Endodermal cell (in vitro differentiated cells): Measurements from ENCODE around the gene LRP10. TPM values are rescaled to one million over a fixed set of nuclear protein-coding genes. Genes with fewer than 3 reads are reported as not detected.

Experiments
- DNase-seq: peaks from one replicate; pipeline ENCODE4 v3.0.0-alpha.2; 2017
- H3K27ac ChIP-seq: 2 replicates; pipeline ENCODE4 v1.5.1; 2013; ENCODE audit warnings: mild to moderate bottlenecking, low read depth, low read length, moderate library complexity
- H3K27me3 ChIP-seq: 2 replicates; pipeline ENCODE4 v1.6.1; 2013; ENCODE audit warnings: mild to moderate bottlenecking, low read length, moderate library complexity; ENCODE audit not compliant: insufficient read depth, control insufficient read depth, poor library complexity, severe bottlenecking
- H3K36me3 ChIP-seq: 2 replicates; pipeline ENCODE4 v1.7.0; 2013; ENCODE audit warnings: mild to moderate bottlenecking, low read length, moderate library complexity; ENCODE audit not compliant: control insufficient read depth, insufficient read depth
- H3K4me1 ChIP-seq: one replicate; pipeline ENCODE4 v1.7.0; 2013; ENCODE audit warnings: low read length; ENCODE audit not compliant: control insufficient read depth, insufficient read depth
- H3K4me3 ChIP-seq: 2 replicates; pipeline ENCODE4 v1.5.1; 2013; ENCODE audit warnings: mild to moderate bottlenecking, low read length, moderate library complexity
- H3K9ac ChIP-seq: 2 replicates; pipeline ENCODE4 v1.6.1; 2013; ENCODE audit warnings: mild to moderate bottlenecking, low read length, moderate library complexity; ENCODE audit not compliant: poor library complexity, severe bottlenecking; ENCODE audit errors: extremely low read depth
- H3K9me3 ChIP-seq: 2 replicates; pipeline ENCODE4 v1.6.1; 2013; ENCODE audit warnings: mild to moderate bottlenecking, low read length, moderate library complexity; ENCODE audit not compliant: control insufficient read depth
- H3K27ac Mint-ChIP-seq: 2 replicates; pipeline ENCODE4 v1.8.0; 2020; ENCODE audit warnings: mixed read lengths
- H3K27me3 Mint-ChIP-seq: 2 replicates; pipeline ENCODE4 v1.8.0; 2021; ENCODE audit warnings: mild to moderate bottlenecking, mixed read lengths; ENCODE audit not compliant: insufficient read depth
- H3K36me3 Mint-ChIP-seq: 2 replicates; pipeline ENCODE4 v1.8.0; 2020; ENCODE audit warnings: low read depth, mixed read lengths
- H3K4me1 Mint-ChIP-seq: 2 replicates; pipeline ENCODE4 v1.8.0; 2020; ENCODE audit warnings: mixed read lengths
- H3K4me3 Mint-ChIP-seq: 2 replicates; pipeline ENCODE4 v1.8.0; 2020; ENCODE audit warnings: mild to moderate bottlenecking, moderate library complexity, mixed read lengths
- H3K9me3 Mint-ChIP-seq: 2 replicates; pipeline ENCODE4 v1.8.0; 2020; ENCODE audit warnings: mild to moderate bottlenecking, mixed read lengths
- WGBS, 2 experiments: methylation state at CpG; one replicate each; pipeline versions ENCODE4 v1.1.5 to v1.1.7; 2013; ENCODE audit warnings: missing lambda C conversion rate in 2 of 2, mixed read lengths in 1 of 2; ENCODE audit not compliant: insufficient coverage in 1 of 2, insufficient read length in 1 of 2; 5-methylcytosine and 5-hydroxymethylcytosine counted together
- total RNA-seq, 2 donors: library from RNA; stranded (reverse); fragmentation: NEBNext Ultra II Directional in 1 of 2; extraction: Animal tissue kit (Norgen Biotek cat#: 25700) in 1 of 2; gene quantifications; 2 replicates in 1 of 2; 3 replicates in 1 of 2; pipeline ENCODE4 v1.2.1, GENCODE V29; 2021
- TF ChIP-seq, protein P1 (sequence below): fragments of 200-600 bp; sonication (generic); conservative IDR thresholded peaks from 2 replicates; pipeline ENCODE4 v1.5.0; 2021; ENCODE audit warnings: antibody characterized with exemption, mild to moderate bottlenecking

The LRP10 gene
- total RNA-seq, 2 donors from 2014 or later, result 28.9 to 41.5 TPM

DNA sequence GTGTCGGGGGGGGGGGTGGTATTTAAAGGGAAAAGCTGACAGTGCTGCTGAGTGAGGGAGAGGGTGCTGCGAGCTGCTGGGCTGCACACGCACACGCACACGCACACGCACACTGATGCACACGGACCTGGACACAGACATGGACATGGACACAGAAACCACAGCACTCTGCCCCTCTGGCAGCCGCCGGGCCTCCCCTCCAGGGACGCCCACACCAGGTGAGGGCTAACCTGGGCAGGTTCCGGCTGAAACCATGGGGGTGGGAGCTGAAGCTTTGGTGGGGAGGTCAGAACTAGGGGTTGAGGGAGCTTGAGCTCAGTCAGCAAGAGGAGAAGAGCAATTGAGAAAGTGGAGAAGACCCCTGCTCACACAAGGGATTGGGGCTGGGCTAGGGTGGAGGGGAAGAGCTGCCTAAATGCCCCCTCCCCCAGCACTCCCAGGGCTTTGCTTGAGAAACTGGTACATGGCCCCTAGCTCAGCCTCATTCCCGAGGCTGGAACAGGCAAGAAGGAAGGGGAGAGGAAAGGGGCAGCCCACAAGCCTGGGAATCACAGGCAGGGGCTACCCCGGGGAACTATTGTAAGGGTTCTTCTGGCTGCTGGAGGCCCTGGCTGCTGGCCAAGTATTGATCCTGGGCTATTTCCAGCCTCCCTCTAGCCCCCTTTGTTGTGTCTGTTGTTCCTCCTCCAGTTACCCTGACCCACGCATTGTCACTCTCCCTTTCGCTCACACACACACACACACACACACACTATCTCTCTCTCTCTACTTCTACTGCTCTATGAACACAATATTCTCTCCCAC is 11.8 kb downstream of the LRP10 start, which contains the start of gene REM2:
TSS of gene REM2 (plus strand) at position 50 of the 804 bp plus-strand sequence. CDS start at position 116, 66 bp downstream.
- Mint-ChIP-seq H3K9me3 (peaks cover 2% of the 10 kb centered on the region), H3K4me1 (peaks cover 34% of the 10 kb centered on the region), H3K36me3 (peaks cover 3% of the 10 kb centered on the region), H3K27ac (peak within 1 kb of the TSS; percentile 93), H3K27me3 (peaks cover 25% of the 10 kb centered on the region), H3K4me3 (peak within 1 kb of the TSS; percentile 49)
- no peak for DNase-seq
- H3K4me3 ChIP-seq, result peak within 1 kb of the TSS; percentile 69
- H3K27me3 ChIP-seq, result peaks cover 4% of the 10 kb centered on the region
- H3K9me3 ChIP-seq, result no peaks in the 10 kb centered on the region
- peak within 1 kb of the TSS; percentile 93 for H3K27ac ChIP-seq
- peaks cover 22% of the 10 kb centered on the region for H3K4me1 ChIP-seq
- peaks cover 2% of the 10 kb centered on the region for H3K36me3 ChIP-seq
- H3K9ac ChIP-seq, result peak within 1 kb of the TSS; percentile 47
- TF ChIP-seq, protein P1, sequence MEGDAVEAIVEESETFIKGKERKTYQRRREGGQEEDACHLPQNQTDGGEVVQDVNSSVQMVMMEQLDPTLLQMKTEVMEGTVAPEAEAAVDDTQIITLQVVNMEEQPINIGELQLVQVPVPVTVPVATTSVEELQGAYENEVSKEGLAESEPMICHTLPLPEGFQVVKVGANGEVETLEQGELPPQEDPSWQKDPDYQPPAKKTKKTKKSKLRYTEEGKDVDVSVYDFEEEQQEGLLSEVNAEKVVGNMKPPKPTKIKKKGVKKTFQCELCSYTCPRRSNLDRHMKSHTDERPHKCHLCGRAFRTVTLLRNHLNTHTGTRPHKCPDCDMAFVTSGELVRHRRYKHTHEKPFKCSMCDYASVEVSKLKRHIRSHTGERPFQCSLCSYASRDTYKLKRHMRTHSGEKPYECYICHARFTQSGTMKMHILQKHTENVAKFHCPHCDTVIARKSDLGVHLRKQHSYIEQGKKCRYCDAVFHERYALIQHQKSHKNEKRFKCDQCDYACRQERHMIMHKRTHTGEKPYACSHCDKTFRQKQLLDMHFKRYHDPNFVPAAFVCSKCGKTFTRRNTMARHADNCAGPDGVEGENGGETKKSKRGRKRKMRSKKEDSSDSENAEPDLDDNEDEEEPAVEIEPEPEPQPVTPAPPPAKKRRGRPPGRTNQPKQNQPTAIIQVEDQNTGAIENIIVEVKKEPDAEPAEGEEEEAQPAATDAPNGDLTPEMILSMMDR, result no peak
- WGBS, 2 experiments, result 36 to 45% methylated on average over 10 to 14 of the region's 15 CpGs

DNA sequence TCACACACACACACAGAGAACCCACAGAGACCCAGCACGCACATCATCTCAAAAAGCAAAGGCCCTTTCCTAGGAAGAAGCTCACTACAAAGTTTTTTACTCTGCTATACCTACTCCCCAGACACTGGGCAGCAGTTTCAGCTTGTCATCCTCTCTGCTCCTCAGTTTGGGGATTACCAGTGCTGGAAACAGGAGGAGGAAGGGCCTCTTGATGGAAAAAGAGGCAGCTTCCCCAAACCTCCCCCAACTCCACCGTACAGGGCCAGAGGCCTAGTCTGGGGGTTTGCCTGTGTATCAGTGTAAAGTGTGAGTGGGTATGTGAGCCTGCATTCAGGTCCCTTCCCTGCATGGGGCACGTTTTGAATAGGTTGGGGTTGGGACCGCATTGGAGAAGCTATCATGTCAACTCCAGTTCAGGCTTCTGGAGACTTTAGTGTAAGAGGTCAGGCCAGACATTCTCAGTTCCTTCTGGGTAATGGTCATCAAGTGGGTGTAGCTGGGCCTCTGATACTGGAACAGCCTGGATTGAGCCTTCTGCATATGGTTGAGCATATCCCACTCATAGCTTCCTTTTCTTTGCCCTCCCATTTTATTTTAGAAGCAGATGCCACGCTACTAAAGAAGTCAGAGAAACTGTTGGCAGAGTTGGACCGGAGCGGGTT is 12.7 kb downstream of the LRP10 start:
- Histone ChIP-seq H3K27me3 (peaks cover 4% of the 10 kb centered on the region), H3K4me1 (peaks cover 22% of the 10 kb centered on the region), H3K9me3 (no peaks in the 10 kb centered on the region), H3K36me3 (no peaks in the 10 kb centered on the region), H3K27ac (peak overlapping the region; percentile 69), H3K4me3 (no peak overlapping the region), H3K9ac (no peak overlapping the region)
- Mint-ChIP-seq H3K4me1 (peaks cover 34% of the 10 kb centered on the region), H3K27me3 (peaks cover 25% of the 10 kb centered on the region), H3K27ac (peak overlapping the region; percentile 5), H3K36me3 (peaks cover 3% of the 10 kb centered on the region), H3K4me3 (no peak overlapping the region), H3K9me3 (peaks cover 2% of the 10 kb centered on the region)
- DNase-seq, result no peak
- WGBS, 2 experiments, result 91 to 97% methylated on average over 6 to 7 of the region's 7 CpGs
- TF ChIP-seq, protein P1, result no peak

DNA sequence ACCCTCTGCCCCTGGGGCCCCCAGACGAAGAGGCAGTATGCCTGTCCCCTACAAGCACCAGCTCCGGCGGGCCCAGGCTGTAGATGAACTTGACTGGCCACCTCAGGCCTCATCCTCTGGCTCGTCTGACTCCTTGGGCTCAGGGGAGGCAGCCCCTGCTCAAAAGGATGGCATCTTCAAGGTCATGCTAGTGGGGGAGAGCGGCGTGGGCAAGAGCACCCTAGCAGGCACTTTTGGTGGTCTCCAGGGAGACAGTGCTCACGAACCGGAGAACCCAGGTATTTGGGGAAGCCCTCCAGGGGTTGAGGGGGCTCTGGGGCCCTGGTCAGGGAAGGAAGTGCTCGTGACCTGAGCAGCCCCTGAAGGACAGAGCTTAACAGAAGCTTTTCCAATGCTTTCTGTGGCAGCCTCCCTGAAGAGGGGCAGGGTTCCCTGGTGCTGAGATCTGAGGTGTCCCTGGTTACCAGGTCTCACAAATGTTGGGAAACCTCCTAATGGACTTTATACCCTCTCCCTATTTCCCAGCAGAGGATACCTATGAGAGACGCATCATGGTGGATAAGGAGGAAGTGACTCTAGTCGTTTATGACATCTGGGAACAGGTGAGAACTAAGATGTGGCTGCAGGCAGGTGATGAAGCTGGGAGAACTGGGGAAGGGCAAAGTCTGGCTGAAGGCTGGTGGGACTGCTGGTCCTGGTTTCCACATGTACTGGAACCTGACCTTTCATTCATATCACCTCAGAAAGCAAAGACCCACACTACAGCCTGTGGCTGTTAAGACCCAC is 13.4 kb downstream of the LRP10 start:
- 91 to 96% methylated on average over 9 to 11 of the region's 11 CpGs for WGBS, 2 experiments
- Histone ChIP-seq H3K9me3 (no peaks in the 10 kb centered on the region), H3K27me3 (peaks cover 4% of the 10 kb centered on the region), H3K27ac (no peak overlapping the region), H3K4me3 (no peak overlapping the region), H3K4me1 (peaks cover 22% of the 10 kb centered on the region), H3K9ac (no peak overlapping the region), H3K36me3 (no peaks in the 10 kb centered on the region)
- TF ChIP-seq, protein P1, result no peak
- H3K27me3 Mint-ChIP-seq, result peaks cover 25% of the 10 kb centered on the region
- H3K4me3 Mint-ChIP-seq, result no peak overlapping the region
- peaks cover 3% of the 10 kb centered on the region for H3K36me3 Mint-ChIP-seq
- DNase-seq, result no peak
- peaks cover 2% of the 10 kb centered on the region for H3K9me3 Mint-ChIP-seq
- H3K27ac Mint-ChIP-seq, result no peak overlapping the region
- H3K4me1 Mint-ChIP-seq, result peaks cover 30% of the 10 kb centered on the region
